Activated gamma-delta T cell treated with Interleukin-2 at 50 U/mL for 16 hours (primary cell): Measurements from ENCODE around the gene SPTBN2.
"Not testable (repeated sequence)": the region's sequence is repeated elsewhere in the genome, so short reads cannot be mapped to it uniquely, and the experiment has no call there.

Source experiments
- DNase-seq: peaks from one replicate; pipeline ENCODE4 v3.0.0-alpha.2; 2020

The SPTBN2 gene

GRCh38 chr11:66728693-66729385, at the start of gene SPTBN2:
Gene SPTBN2 (minus strand): TSS chr11:66729216. CDS start chr11:66721240, 7,976 bp downstream.
- DNase-seq, result no peak

- DNase-seq, result no peak
Observed at GRCh38 chr11:66768818-66769217, 39.8 kb upstream of the SPTBN2 start.

GRCh38 chr11:66768088-66768521, 39.1 kb upstream of the SPTBN2 start:
- DNase-seq, result no peak

GRCh38 chr11:66767666-66768065, 38.6 kb upstream of the SPTBN2 start:
- no peak for DNase-seq

- DNase-seq, result no peak
Observed at GRCh38 chr11:66766681-66767080, 37.7 kb upstream of the SPTBN2 start.

- DNase-seq, result no peak
Observed at GRCh38 chr11:66762088-66762487, 33.1 kb upstream of the SPTBN2 start.

GRCh38 chr11:66752148-66752547, 23.1 kb upstream of the SPTBN2 start:
- no peak for DNase-seq

- DNase-seq, result no peak
Observed at GRCh38 chr11:66749091-66749490, 20.1 kb upstream of the SPTBN2 start.

- DNase-seq, result no peak
Observed at GRCh38 chr11:66747480-66747879, 18.5 kb upstream of the SPTBN2 start.

GRCh38 chr11:66745356-66746235, 16.6 kb upstream of the SPTBN2 start:
- peak; percentile 31 for DNase-seq

- peak; percentile 81 for DNase-seq
Observed at GRCh38 chr11:66744485-66745355, 15.7 kb upstream of the SPTBN2 start.

- no peak for DNase-seq
Observed at GRCh38 chr11:66743271-66743968, 14.4 kb upstream of the SPTBN2 start.

- DNase-seq, result no peak
Observed at GRCh38 chr11:66741153-66741552, 12.1 kb upstream of the SPTBN2 start.

- no peak for DNase-seq
Observed at GRCh38 chr11:66739983-66740382, 11.0 kb upstream of the SPTBN2 start.

- no peak for DNase-seq
Observed at GRCh38 chr11:66734215-66734614, 5.2 kb upstream of the SPTBN2 start.

GRCh38 chr11:66729447-66729846, 431 bp upstream of the SPTBN2 start:
- no peak for DNase-seq

GRCh38 chr11:66728038-66728692, 851 bp downstream of the SPTBN2 start:
- no peak for DNase-seq

- peak; percentile 6 for DNase-seq
Observed at GRCh38 chr11:66727282-66728037, 1.6 kb downstream of the SPTBN2 start.

GRCh38 chr11:66725647-66726046, 3.4 kb downstream of the SPTBN2 start:
- DNase-seq, result no peak

- no peak for DNase-seq
Observed at GRCh38 chr11:66725114-66725513, 3.9 kb downstream of the SPTBN2 start.

GRCh38 chr11:66724167-66724566, 4.8 kb downstream of the SPTBN2 start:
- not testable (repeated sequence) for DNase-seq
